IMR-90 (cell line): ENCODE measurements around the gene ALPK3. TPM values are rescaled to one million over a fixed set of nuclear protein-coding genes. Genes with fewer than 3 reads are reported as not detected.
"Not testable (repeated sequence)": the region's sequence is repeated elsewhere in the genome, so short reads cannot be mapped to it uniquely, and the experiment has no call there.

ENCODE experiments used
- ATAC-seq: fragments of 200-7000 bp; cut with Tn5 transposase; 2 replicates; pipeline ENCODE4 v1.9.1; 2020; ENCODE audit warnings: low read depth, mild to moderate bottlenecking, moderate library complexity
- BruUV-seq: library from RNA; stranded (reverse); fragments of 400-500 nt; replicated peaks from 2 replicates; lab custom pipeline; 2021; lab: Mats Ljungman, UMichigan
- CTCF ChIA-PET: fragments of 300-600 bp; formaldehyde crosslinking; extraction: SDS; loops from one replicate; lab custom pipeline; 2021; ENCODE audit warnings: antibody characterized with exemption; lab: Yijun Ruan, JAX
- POLR2A ChIA-PET: fragments of 300-600 bp; sonication (Branson Sonifier 250); formaldehyde crosslinking; loops from one replicate; lab custom pipeline; 2022; ENCODE audit warnings: antibody characterized with exemption; ENCODE audit not compliant: unreplicated experiment; lab: Charles Lee
- DNase-seq: peaks from one replicate; pipeline ENCODE4 v3.0.0; 2013
- H2AFZ ChIP-seq: replicated peaks from 2 replicates; pipeline ENCODE3; 2013; ENCODE audit warnings: low read length, mild to moderate bottlenecking; ENCODE audit not compliant: poor library complexity
- H2AK5ac ChIP-seq: 2 replicates; pipeline ENCODE4 v1.6.1; 2013; ENCODE audit warnings: low read depth, low read length, inconsistent platforms
- H2AK9ac ChIP-seq: replicated peaks from 2 replicates; pipeline ENCODE3; 2013; ENCODE audit warnings: mild to moderate bottlenecking, low read depth, low read length, moderate library complexity; ENCODE audit not compliant: poor library complexity
- H2BK120ac ChIP-seq: 2 replicates; pipeline ENCODE4 v1.6.1; 2013; ENCODE audit warnings: low read depth, low read length, inconsistent platforms
- H2BK15ac ChIP-seq: 3 replicates; pipeline ENCODE4 v1.6.1; 2013; ENCODE audit warnings: low read depth, low read length, inconsistent platforms
- H2BK20ac ChIP-seq: 2 replicates; pipeline ENCODE4 v1.6.1; 2013; ENCODE audit warnings: low read depth, mild to moderate bottlenecking, inconsistent platforms, low read length, moderate library complexity
- H2BK5ac ChIP-seq: 2 replicates; pipeline ENCODE4 v1.6.1; 2013; ENCODE audit warnings: mild to moderate bottlenecking, low read depth, low read length, inconsistent platforms; ENCODE audit not compliant: poor library complexity, severe bottlenecking
- H3K14ac ChIP-seq: replicated peaks from 2 replicates; pipeline ENCODE4 v1.6.1; 2013; ENCODE audit warnings: low read depth, low read length, inconsistent platforms
- H3K18ac ChIP-seq: 2 replicates; pipeline ENCODE4 v1.6.1; 2013; ENCODE audit warnings: low read depth, low read length, control low read depth
- H3K23ac ChIP-seq: 2 replicates; pipeline ENCODE4 v1.6.1; 2013; ENCODE audit warnings: low read depth, low read length, inconsistent platforms
- H3K27ac ChIP-seq: 2 replicates; pipeline ENCODE4 v1.5.1; 2013; ENCODE audit warnings: mild to moderate bottlenecking, control low read depth, low read length; ENCODE audit not compliant: insufficient read depth
- H3K27me3 ChIP-seq: 2 replicates; pipeline ENCODE4 v1.6.1; 2013; ENCODE audit warnings: low read length; ENCODE audit not compliant: control insufficient read depth, insufficient read depth
- H3K36me3 ChIP-seq: 2 replicates; pipeline ENCODE4 v1.6.1; 2013; ENCODE audit warnings: low read length, mixed read lengths; ENCODE audit not compliant: control insufficient read depth, insufficient read depth
- H3K4ac ChIP-seq: 2 replicates; pipeline ENCODE4 v1.6.1; 2013; ENCODE audit warnings: low read depth, low read length, inconsistent platforms
- H3K4me1 ChIP-seq: 2 replicates; pipeline ENCODE4 v1.6.1; 2013; ENCODE audit warnings: low read length, mixed read lengths; ENCODE audit not compliant: control insufficient read depth, insufficient read depth
- H3K4me2 ChIP-seq: 2 replicates; pipeline ENCODE4 v1.6.1; 2013; ENCODE audit warnings: low read depth, mild to moderate bottlenecking, control low read depth, low read length, moderate library complexity
- H3K4me3 ChIP-seq: 2 replicates; pipeline ENCODE4 v1.5.1; 2013; ENCODE audit warnings: low read depth, mild to moderate bottlenecking, control low read depth, low read length, moderate library complexity; ENCODE audit not compliant: insufficient read depth
- H3K56ac ChIP-seq: 2 replicates; pipeline ENCODE4 v1.6.1; 2013; ENCODE audit warnings: low read length, inconsistent platforms; ENCODE audit not compliant: insufficient read depth; ENCODE audit errors: extremely low read depth
- H3K79me1 ChIP-seq, 2 experiments: 2 replicates each; pipeline ENCODE4 v1.6.1; 2013; ENCODE audit warnings: low read length in 2 of 2, inconsistent platforms in 1 of 2, low read depth in 1 of 2
- H3K9ac ChIP-seq: 2 replicates; pipeline ENCODE4 v1.6.1; 2013; ENCODE audit warnings: low read depth, low read length, control low read depth
- H3K9me1 ChIP-seq: 2 replicates; pipeline ENCODE4 v1.6.1; 2013; ENCODE audit warnings: low read length, inconsistent platforms; ENCODE audit not compliant: insufficient read depth
- H3K9me3 ChIP-seq: 2 replicates; pipeline ENCODE4 v1.6.1; 2013; ENCODE audit warnings: low read length; ENCODE audit not compliant: control insufficient read depth, insufficient read depth
- H4K20me1 ChIP-seq: 2 replicates; pipeline ENCODE4 v1.6.1; 2013; ENCODE audit warnings: low read length, inconsistent platforms; ENCODE audit not compliant: insufficient read depth
- H4K5ac ChIP-seq: 2 replicates; pipeline ENCODE4 v1.6.1; 2013; ENCODE audit warnings: mild to moderate bottlenecking, low read depth, low read length, control low read depth
- H4K8ac ChIP-seq, 2 experiments: 2 replicates each; pipeline ENCODE4 v1.6.1; 2013; ENCODE audit warnings: low read depth in 2 of 2, low read length in 2 of 2, control low read depth in 1 of 2, inconsistent platforms in 1 of 2
- H4K91ac ChIP-seq: 2 replicates; pipeline ENCODE4 v1.6.1; 2013; ENCODE audit warnings: low read depth, low read length, inconsistent platforms; ENCODE audit not compliant: insufficient read depth
- WGBS, 2 experiments: methylation state at CpG; one replicate each; pipeline versions ENCODE4 v1.1.5 to v1.1.7; 2013; ENCODE audit warnings: missing lambda C conversion rate in 2 of 2; ENCODE audit not compliant: insufficient read length in 1 of 2; ENCODE audit errors: extremely low coverage in 2 of 2; 5-methylcytosine and 5-hydroxymethylcytosine counted together
- dilution Hi-C: fragments of 300-500 bp; cut with HindIII; formaldehyde crosslinking; loops from one replicate; pipeline ENCODE4 v1.14.3; 2018; ENCODE audit warnings: low sequenced_read_pairs; ENCODE audit not compliant: unreplicated experiment
- in situ Hi-C: fragments of 300-500 bp; cut with MboI; formaldehyde crosslinking; loops from 3 replicates; pipeline ENCODE4 v1.14.3; 2019; ENCODE audit warnings: low sequenced_read_pairs, inconsistent platforms, mixed read lengths
- intact Hi-C: fragments of 100-400 bp; cut with micrococcal nuclease; formaldehyde crosslinking; loops from 2 replicates; pipeline ENCODE4 v1.10.0; 2022
- polyA plus RNA-seq, 3 experiments: library from polyadenylated mRNA; depleted of rRNA; stranded (reverse); fragments of >200 nt; gene quantifications; 2 replicates each; pipeline ENCODE4 v1.2.3, GENCODE V29; 2012; ENCODE audit warnings: low replicate concordance in 1 of 3
- total RNA-seq: library from RNA; depleted of rRNA; stranded (reverse); fragments of >200 nt; gene quantifications from 2 replicates; pipeline ENCODE4 v1.2.3, GENCODE V29; 2012

Gene ALPK3
- total and polyA plus RNA-seq, 2 of the 4 experiments (the other 2 are of a cell fraction) = under 0.01 to 0.26 TPM

DNA sequence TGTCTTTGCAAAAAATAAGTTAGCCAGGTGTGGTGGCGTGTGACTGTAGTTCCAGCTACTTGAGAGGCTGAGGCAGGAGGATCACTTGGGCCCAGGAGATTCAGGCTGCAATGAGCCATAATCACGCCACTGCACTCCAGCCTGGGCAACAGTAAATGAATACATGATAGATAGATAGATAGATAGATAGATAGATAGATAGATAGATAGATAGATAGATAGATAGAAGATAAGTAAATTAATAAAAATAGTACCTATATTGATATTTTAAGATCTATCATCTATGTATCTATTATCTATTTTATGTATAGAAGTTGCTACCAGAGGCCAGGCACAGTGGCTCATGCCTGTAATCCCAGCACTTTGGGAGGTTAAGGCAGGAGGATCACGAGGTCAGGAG is 60.5 kb downstream of the ALPK3 start:
- POLR2A ChIA-PET, in situ Hi-C loops, H4K91ac ChIP-seq, H4K8ac ChIP-seq, H3K9me3 ChIP-seq, H3K4me3 ChIP-seq, H3K18ac ChIP-seq, H3K56ac ChIP-seq, H2BK15ac ChIP-seq, H2AK9ac ChIP-seq, H3K27ac ChIP-seq, H3K4me2 ChIP-seq, H4K5ac ChIP-seq, BruUV-seq, H3K4me1 ChIP-seq, H2BK5ac ChIP-seq, H2BK120ac ChIP-seq, DNase-seq, H3K14ac ChIP-seq, H2AFZ ChIP-seq, H3K9me1 ChIP-seq, H3K79me1 ChIP-seq, H3K23ac ChIP-seq, H2BK20ac ChIP-seq, H4K20me1 ChIP-seq, H3K4ac ChIP-seq, ATAC-seq, H3K36me3 ChIP-seq, H2AK5ac ChIP-seq, dilution Hi-C loops, H3K9ac ChIP-seq: not testable (repeated sequence)
- WGBS, 2 experiments = no CpG with 5 or more reads among the region's 3 CpGs
- H3K27me3 ChIP-seq = peaks cover 21% of the 10 kb centered on the region
- intact Hi-C loops = loop anchor here (1.0 to 2.0 kb wide), 2 partner anchors 223 to 289 kb away; partner anchors contain the start of gene WDR73
- CTCF ChIA-PET = interaction anchor here (0.6 to 1.3 kb wide), 7 partner anchors 11 to 280 kb away, joined by 3 to 5 read pairs (median 3); no protein-coding TSS in a partner anchor
